ENCODE results near the gene ZNF556. TPM values are rescaled to one million over a fixed set of nuclear protein-coding genes. Genes with fewer than 3 reads are reported as not detected.

Gene ZNF556
- total and polyA plus RNA-seq, 10 of the 15 experiments (the other 5 are each of a cell fraction or from before 2014, with no cell fraction given): not detected

GRCh38 chr19:2906631-2907195, 39.6 kb downstream of the ZNF556 start (continued):
- TF ChIP-seq IRF5 (IDR thresholded peaks at IDR 0.05; ENCODE audit: borderline replicate concordance) (no peak), NFYB (IDR thresholded peaks at IDR 0.05; ENCODE audit: insufficient read depth, low read depth, low read length) (no peak)
- TF ChIP-seq, protein P1, sequence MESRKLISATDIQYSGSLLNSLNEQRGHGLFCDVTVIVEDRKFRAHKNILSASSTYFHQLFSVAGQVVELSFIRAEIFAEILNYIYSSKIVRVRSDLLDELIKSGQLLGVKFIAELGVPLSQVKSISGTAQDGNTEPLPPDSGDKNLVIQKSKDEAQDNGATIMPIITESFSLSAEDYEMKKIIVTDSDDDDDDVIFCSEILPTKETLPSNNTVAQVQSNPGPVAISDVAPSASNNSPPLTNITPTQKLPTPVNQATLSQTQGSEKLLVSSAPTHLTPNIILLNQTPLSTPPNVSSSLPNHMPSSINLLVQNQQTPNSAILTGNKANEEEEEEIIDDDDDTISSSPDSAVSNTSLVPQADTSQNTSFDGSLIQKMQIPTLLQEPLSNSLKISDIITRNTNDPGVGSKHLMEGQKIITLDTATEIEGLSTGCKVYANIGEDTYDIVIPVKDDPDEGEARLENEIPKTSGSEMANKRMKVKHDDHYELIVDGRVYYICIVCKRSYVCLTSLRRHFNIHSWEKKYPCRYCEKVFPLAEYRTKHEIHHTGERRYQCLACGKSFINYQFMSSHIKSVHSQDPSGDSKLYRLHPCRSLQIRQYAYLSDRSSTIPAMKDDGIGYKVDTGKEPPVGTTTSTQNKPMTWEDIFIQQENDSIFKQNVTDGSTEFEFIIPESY (IDR thresholded peaks at IDR 0.05): no peak

GRCh38 chr19:2912306-2912705, 45.2 kb downstream of the ZNF556 start:
- no peak overlapping the region for H3K4me2 ChIP-seq (ENCODE audit: control insufficient read depth, insufficient read depth)
- H3K27ac ChIP-seq (ENCODE audit: control insufficient read depth, insufficient read depth): no peak overlapping the region
- peaks cover 28% of the 10 kb centered on the region for H3K9me3 ChIP-seq (replicated peaks; ENCODE audit: control insufficient read depth, insufficient read depth, low read length)
- ChIA-PET RAD21 (ENCODE audit: unreplicated experiment) (no interaction called here), CTCF (interaction anchor here (1.4 kb wide), 1 partner anchor 25 kb away, joined by 4 read pairs; no protein-coding TSS in a partner anchor), SMC1A (ENCODE audit: uncharacterized antibody, unreplicated experiment) (interaction anchor here (1.0 kb wide), 1 partner anchor 12 kb away, joined by 3 read pairs; no protein-coding TSS in a partner anchor), POLR2A (no interaction called here)
- no peak overlapping the region for H3K4me3 ChIP-seq
- BruUV-seq (replicated peaks): no TSS peak
- no peaks in the 10 kb centered on the region for H3K27me3 ChIP-seq (replicated peaks in 1 of 2; ENCODE audit: control insufficient read depth in 2 of 2, insufficient read depth in 2 of 2, low read length in 1 of 2)
- H3K4me1 ChIP-seq (ENCODE audit: control insufficient read depth, insufficient read depth, low read length): no peaks in the 10 kb centered on the region
- H3K9ac ChIP-seq (ENCODE audit: control insufficient read depth, insufficient read depth, low read length): no peak overlapping the region
- WGBS (ENCODE audit: insufficient coverage, insufficient replicate concordance, low lambda C conversion rate, missing lambda C conversion rate): 99% methylated on average over 5 of the region's 5 CpGs
- peaks cover 5 to 12% of the 10 kb centered on the region in 2 experiments for H3K36me3 ChIP-seq (ENCODE audit: control insufficient read depth in 2 of 2, insufficient read depth in 2 of 2, low read length in 1 of 2)
- no peak overlapping the region for H2AFZ ChIP-seq (ENCODE audit: control insufficient read depth, low read depth, low read length)
- ATAC-seq (no peak), FAIRE-seq (no peak), DNase-seq (ENCODE audit: low read depth, low spot score) (no peak)
- no peaks in the 10 kb centered on the region for H4K20me1 ChIP-seq (ENCODE audit: control insufficient read depth, insufficient read depth)
- in situ Hi-C loops (cut with MboI) (no loop called here), intact Hi-C loops (cut with micrococcal nuclease; ENCODE audit: unreplicated experiment) (no loop called here)
- no peaks in the 10 kb centered on the region; the same call in 1 of the 2 replicates for H3K79me2 ChIP-seq (ENCODE audit: control insufficient read depth, insufficient read depth, low read length)
- TF ChIP-seq, protein P2, sequence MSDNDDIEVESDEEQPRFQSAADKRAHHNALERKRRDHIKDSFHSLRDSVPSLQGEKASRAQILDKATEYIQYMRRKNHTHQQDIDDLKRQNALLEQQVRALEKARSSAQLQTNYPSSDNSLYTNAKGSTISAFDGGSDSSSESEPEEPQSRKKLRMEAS (IDR thresholded peaks at IDR 0.05; ENCODE audit: low read depth, low read length): no peak
- TF ChIP-seq SMC3 (IDR thresholded peaks at IDR 0.05; ENCODE audit: borderline replicate concordance, low read length): no peak
- TF ChIP-seq BRCA1 (IDR thresholded peaks at IDR 0.05; ENCODE audit: low read depth, low read length): no peak
- TF ChIP-seq RELA (IDR thresholded peaks at IDR 0.05; ENCODE audit: borderline replicate concordance, partially characterized antibody): no peak
- TF ChIP-seq WRNIP1 (IDR thresholded peaks at IDR 0.05; ENCODE audit: borderline replicate concordance, low read depth, low read length): no peak
- TF ChIP-seq, protein P3, sequence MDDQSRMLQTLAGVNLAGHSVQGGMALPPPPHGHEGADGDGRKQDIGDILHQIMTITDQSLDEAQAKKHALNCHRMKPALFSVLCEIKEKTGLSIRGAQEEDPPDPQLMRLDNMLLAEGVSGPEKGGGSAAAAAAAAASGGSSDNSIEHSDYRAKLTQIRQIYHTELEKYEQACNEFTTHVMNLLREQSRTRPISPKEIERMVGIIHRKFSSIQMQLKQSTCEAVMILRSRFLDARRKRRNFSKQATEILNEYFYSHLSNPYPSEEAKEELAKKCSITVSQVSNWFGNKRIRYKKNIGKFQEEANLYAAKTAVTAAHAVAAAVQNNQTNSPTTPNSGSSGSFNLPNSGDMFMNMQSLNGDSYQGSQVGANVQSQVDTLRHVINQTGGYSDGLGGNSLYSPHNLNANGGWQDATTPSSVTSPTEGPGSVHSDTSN (IDR thresholded peaks at IDR 0.05; ENCODE audit: insufficient replicate concordance, low read depth, low read length): no peak
- no peak for TF ChIP-seq TBL1XR1 (IDR thresholded peaks at IDR 0.05; ENCODE audit: low read depth, low read length)
- no peak for TF ChIP-seq EP300 (IDR thresholded peaks at IDR 0.05; ENCODE audit: borderline replicate concordance in 1 of 2, control insufficient read depth in 1 of 2, low read depth in 2 of 2, low read length in 2 of 2)
- no peak for TF ChIP-seq FOS (IDR thresholded peaks at IDR 0.05; ENCODE audit: borderline replicate concordance, extremely low read depth, insufficient read length)
- no peak for TF ChIP-seq RCOR1 (conservative IDR thresholded peaks at IDR 0.05; ENCODE audit: low read depth, low read length)
- no peak for TF ChIP-seq CHD2 (IDR thresholded peaks at IDR 0.05; ENCODE audit: borderline replicate concordance, low read depth, low read length)
- no peak for TF ChIP-seq ZNF384 (IDR thresholded peaks at IDR 0.05; ENCODE audit: borderline replicate concordance, low read depth, low read length)
- no peak for TF ChIP-seq ZNF207 (IDR thresholded peaks at IDR 0.05; ENCODE audit: borderline replicate concordance)

Measured in GM12878 (cell line).